HG02970 (cell line): Measurements from ENCODE around the gene KMT2E.

Source experiments
- ATAC-seq: cut with Tn5 transposase; IDR thresholded peaks from one replicate; pipeline ENCODE4 v1.9.1; 2021; ENCODE audit warnings: mild to moderate bottlenecking, moderate library complexity, moderate number of reproducible peaks; ENCODE audit not compliant: unreplicated experiment, low FRiP score

Gene KMT2E

DNA sequence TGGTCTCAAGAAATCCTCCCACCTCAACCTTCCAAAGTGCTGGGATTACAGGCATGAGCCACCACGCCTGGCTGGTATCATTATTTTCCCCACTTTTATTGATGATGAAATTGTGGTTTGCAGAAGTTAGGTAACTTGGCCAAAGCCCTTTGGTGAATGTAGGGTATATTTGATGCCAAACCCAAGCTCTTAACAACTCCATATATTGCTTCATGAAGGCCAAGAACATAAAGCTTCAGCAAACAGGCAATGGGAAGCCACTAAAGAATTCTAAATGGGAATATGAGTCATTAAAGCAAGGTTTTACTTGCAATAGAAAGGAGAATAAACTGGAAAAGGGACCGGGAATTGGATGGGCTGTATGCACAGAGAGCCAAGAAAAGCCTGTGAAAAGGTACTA, 142.7 kb downstream of the KMT2E start:
- ATAC-seq: no peak

DNA sequence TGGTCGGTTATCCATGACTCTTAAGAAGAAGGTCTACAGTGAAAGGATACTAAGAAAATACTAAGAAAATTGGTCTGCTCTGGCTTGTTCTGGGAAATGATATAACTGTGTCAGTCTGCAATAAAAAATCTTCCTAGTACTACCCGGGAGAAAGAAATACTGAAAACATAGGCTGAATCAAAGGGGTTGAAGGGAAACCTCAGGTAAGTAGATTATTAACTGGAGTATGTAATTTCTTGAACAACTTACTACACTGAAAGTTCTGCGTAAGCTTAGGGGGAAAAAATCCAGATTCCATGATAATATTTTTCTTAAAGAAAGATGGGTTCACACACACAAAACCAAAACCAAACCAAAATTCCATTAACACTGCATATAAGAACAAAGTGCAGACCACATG, 143.3 kb downstream of the KMT2E start:
- no peak for ATAC-seq

DNA sequence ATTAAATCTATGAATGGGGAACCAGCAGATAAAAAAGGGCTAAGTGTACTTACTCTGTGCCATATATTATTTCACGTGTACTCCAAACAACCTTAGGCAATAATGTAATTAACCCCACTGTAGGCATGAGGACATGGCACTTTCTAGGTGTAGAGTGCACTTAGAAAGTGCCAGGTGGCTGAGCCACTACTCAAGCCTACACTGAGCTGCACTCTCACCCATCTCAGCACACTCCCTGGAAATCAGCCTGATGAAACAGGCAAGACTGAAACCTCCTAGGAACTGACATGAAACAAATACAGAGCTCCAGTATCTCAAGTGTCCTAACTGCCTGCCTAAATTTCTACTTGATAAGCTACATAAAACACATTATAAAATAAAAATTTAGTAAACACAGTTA, 147.4 kb downstream of the KMT2E start:
- no peak for ATAC-seq
